Mucosa of descending colon (tissue), 3 donors: ENCODE measurements around the gene JAKMIP2. TPM values are rescaled to one million over a fixed set of nuclear protein-coding genes. Genes with fewer than 3 reads are reported as not detected.

ENCODE experiments used
- ATAC-seq: fragments of 200-7000 bp; cut with Tn5 transposase; one replicate; pipeline ENCODE4 v1.9.1; 2020; ENCODE audit warnings: mild to moderate bottlenecking, moderate library complexity
- DNase-seq, 3 donors: peaks; one replicate each; pipeline ENCODE4 v3.0.0-alpha.2; 2020
- H3K36me3 ChIP-seq: fragments of 200-600 bp; one replicate; pipeline ENCODE4 v1.8.0; 2021; ENCODE audit warnings: low read depth, mild to moderate bottlenecking
- H3K4me1 ChIP-seq: fragments of 200-600 bp; one replicate; pipeline ENCODE4 v1.8.0; 2021; ENCODE audit warnings: low read depth, mild to moderate bottlenecking
- H3K4me3 ChIP-seq: fragments of 200-600 bp; one replicate; pipeline ENCODE4 v1.8.0; 2021; ENCODE audit warnings: mild to moderate bottlenecking
- H3K9me3 ChIP-seq: fragments of 200-600 bp; one replicate; pipeline ENCODE4 v1.8.0; 2021; ENCODE audit warnings: mild to moderate bottlenecking
- intact Hi-C, 2 donors: fragments of 100-400 bp; cut with DNase I in 1 of 2; cut with micrococcal nuclease in 1 of 2; formaldehyde crosslinking; loops; one replicate each; pipeline versions ENCODE4 v1.11.0 to v1.11.1; 2022; cut with DNase I, micrococcal nuclease
- total RNA-seq, 3 donors: library from RNA; stranded (reverse); fragmentation: NEBNext Ultra II Directional in 2 of 3; extraction: Animal tissue kit (Norgen Biotek cat#: 25700) in 2 of 3; gene quantifications; one replicate each; pipeline versions ENCODE4 v1.2.1 to v1.2.4, GENCODE V29; 2021 to 2023
- TF ChIP-seq, protein P1 (sequence below): fragments of 200-600 bp; IDR thresholded peaks from one replicate; pipeline ENCODE4 v1.8.0; 2022; ENCODE audit warnings: antibody characterized with exemption, mild to moderate bottlenecking
- donor health status: DM: no; HTN: no; CAD: no; lungs with moderate emphysema.
- donor health status: DM: no; HTN: no; CAD: no.
- donor health status: DM: no; HTN: yes; CAD: no.

JAKMIP2 gene
- total RNA-seq, 3 donors from 2014 or later, result 0.90 to 9.0 (median 2.0) TPM

DNA sequence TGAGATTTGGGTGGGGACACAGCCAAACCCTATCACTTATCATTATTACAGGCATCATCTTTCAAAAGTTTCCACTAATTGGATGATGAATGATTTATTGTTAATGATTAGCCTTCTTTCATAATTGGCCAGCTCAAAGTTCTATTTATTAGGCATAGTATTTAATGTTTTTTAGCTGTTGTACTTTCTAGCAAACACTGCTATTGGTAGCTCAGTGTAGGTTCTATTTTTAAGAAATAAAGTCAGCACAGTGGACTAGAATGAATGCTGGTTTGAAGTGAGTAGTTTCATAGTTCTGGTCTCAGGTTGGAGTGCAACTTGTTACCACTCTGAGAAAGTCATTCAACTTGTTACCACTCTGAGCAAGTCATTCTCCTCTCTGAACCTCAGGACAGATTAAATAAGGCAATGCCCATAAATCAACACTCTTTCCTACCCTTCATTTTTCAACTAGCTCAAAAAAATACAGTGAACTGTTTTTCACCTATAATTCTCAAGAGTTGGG lies 46.9 kb downstream of the JAKMIP2 start:
- Histone ChIP-seq H3K9me3 (no peaks in the 10 kb centered on the region), H3K36me3 (no peaks in the 10 kb centered on the region), H3K4me3 (no peak overlapping the region), H3K4me1 (no peaks in the 10 kb centered on the region)
- TF ChIP-seq, protein P1, sequence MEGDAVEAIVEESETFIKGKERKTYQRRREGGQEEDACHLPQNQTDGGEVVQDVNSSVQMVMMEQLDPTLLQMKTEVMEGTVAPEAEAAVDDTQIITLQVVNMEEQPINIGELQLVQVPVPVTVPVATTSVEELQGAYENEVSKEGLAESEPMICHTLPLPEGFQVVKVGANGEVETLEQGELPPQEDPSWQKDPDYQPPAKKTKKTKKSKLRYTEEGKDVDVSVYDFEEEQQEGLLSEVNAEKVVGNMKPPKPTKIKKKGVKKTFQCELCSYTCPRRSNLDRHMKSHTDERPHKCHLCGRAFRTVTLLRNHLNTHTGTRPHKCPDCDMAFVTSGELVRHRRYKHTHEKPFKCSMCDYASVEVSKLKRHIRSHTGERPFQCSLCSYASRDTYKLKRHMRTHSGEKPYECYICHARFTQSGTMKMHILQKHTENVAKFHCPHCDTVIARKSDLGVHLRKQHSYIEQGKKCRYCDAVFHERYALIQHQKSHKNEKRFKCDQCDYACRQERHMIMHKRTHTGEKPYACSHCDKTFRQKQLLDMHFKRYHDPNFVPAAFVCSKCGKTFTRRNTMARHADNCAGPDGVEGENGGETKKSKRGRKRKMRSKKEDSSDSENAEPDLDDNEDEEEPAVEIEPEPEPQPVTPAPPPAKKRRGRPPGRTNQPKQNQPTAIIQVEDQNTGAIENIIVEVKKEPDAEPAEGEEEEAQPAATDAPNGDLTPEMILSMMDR, result no peak
- no peak for DNase-seq
- no peak for ATAC-seq
- intact Hi-C loops, result no loop called here

DNA sequence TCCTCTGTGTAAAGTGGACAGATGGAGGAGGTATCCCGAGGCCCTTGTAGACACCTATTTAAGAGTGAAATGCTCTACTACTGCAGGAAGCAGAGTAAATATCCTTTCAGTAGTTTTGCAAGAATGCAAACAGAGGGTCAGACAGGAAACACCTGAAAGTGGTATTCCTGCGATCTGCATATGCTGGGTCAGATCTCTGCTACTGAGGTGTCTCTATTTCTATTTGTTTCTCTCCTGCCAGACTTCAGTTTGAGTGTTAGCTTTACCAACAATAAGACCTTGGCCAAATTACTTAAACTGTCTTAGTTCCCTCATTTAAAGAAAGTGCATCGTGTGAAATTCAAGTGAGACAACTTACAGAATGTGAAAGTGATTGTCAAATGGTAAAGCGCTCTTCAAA lies 47.6 kb downstream of the JAKMIP2 start:
- H3K36me3 ChIP-seq, result no peaks in the 10 kb centered on the region
- TF ChIP-seq, protein P1, result no peak
- intact Hi-C loops, result no loop called here
- no peak for ATAC-seq
- no peak for DNase-seq
- no peaks in the 10 kb centered on the region for H3K9me3 ChIP-seq
- H3K4me1 ChIP-seq, result no peaks in the 10 kb centered on the region
- no peak overlapping the region for H3K4me3 ChIP-seq

DNA sequence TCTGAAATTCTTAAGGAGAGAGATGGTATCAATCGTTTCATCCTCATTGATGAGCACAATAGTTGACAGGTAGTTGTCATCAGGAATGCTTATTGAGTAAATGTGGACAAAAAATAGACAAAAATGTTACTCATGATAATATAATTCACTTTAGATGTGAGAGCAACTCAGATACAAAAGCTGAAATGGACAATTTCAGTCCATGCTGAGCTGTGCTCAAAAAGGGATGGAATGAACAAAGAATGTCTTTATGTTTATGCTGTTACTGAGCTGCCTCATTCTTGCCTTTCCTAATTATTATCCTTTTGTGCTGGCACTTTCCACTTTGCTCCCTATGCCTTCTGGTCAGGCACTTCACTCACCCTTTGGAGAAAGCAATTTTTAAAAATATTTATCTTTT lies 49.5 kb downstream of the JAKMIP2 start:
- no peak for ATAC-seq
- no peaks in the 10 kb centered on the region for H3K9me3 ChIP-seq
- H3K36me3 ChIP-seq, result no peaks in the 10 kb centered on the region
- intact Hi-C loops, result no loop called here
- no peak for DNase-seq
- H3K4me1 ChIP-seq, result no peaks in the 10 kb centered on the region
- TF ChIP-seq, protein P1, result no peak
- H3K4me3 ChIP-seq, result no peak overlapping the region

DNA sequence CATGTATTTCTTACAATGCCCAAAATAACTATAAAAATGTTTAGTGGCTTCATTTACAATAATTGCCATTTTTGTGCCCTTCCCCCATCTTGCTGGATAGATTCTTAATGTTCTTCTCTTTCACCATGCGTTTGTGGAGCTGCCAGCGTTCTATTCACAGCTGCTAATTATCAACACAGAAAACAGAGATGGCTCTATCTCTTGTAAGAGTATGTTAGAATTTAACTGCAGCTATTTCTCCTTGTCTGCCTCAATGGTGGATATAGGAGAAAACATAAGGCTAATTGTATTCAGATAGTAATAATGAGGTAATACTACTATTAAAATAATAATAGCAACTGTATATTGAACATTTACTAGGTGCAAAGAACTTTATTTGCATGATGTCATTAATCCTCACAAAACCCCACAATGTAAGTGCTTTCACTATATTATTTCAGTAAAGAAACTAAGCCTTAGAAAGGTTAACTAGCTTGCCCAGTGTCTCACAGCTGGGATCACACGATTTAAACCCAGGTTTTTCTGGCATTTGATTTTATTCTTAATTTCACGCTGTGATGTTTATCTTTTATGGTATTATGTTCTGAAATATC lies 50.1 kb downstream of the JAKMIP2 start:
- Histone ChIP-seq H3K4me3 (no peak overlapping the region), H3K9me3 (no peaks in the 10 kb centered on the region), H3K4me1 (no peaks in the 10 kb centered on the region), H3K36me3 (no peaks in the 10 kb centered on the region)
- TF ChIP-seq, protein P1, result no peak
- intact Hi-C loops, result no loop called here
- DNase-seq, result no peak
- ATAC-seq, result no peak

DNA sequence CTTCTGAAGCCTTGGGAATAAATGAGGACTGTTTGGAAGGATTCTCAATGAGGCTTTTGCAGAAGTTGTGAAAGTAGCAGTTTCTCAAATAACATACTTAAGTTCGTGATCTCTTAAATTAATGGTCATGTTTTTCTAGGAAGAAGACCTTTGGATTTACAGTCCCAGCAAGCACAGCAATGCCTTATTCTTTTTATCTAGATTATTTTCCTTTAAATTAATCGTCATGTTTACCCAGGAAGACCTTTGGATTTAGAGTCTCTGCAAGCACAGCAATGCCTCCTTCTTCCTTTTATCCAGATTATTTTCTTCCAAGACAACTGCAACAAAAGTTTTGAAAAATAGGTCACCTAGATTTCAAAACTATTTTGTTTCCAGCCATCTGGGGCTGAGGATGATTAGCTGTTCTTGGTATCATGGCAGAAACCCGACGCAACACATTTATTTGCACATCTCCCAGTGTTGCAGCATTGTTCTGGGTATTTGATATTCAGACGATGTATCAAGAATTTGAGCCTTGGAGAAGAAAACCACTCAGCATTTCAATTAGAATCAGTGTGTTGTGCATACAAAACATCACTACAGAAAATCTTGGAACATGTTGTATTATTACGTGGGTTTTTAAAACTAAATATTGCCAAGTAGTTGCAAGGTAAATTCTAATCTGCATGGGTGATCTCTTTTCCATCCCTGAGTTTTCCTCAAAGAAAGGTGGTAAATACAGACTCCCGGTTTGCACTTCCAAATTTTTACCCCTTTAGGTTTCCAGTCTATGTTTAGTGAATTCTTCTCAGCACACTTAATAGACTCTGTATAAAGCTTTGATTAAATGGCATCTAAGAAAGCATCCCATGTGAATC lies 50.9 kb downstream of the JAKMIP2 start:
- Histone ChIP-seq H3K4me1 (no peaks in the 10 kb centered on the region), H3K4me3 (no peak overlapping the region), H3K36me3 (no peaks in the 10 kb centered on the region), H3K9me3 (no peaks in the 10 kb centered on the region)
- intact Hi-C loops, result no loop called here
- DNase-seq, result no peak
- no peak for ATAC-seq
- TF ChIP-seq, protein P1, result no peak
